ENCODE measurements around the gene ALAD.

GRCh38 chr9:113446323-113446740, 45.2 kb upstream of the ALAD start:
- TF ChIP-seq EZH2 (IDR thresholded peaks at IDR 0.05; ENCODE audit: insufficient read depth, poor library complexity, severe bottlenecking) (no peak), EZH2phosphoT487 (IDR thresholded peaks at IDR 0.05; ENCODE audit: insufficient read depth, low read depth) (no peak)

Data from GM23248 (cell line).